Stomach (tissue), 4 donors: ENCODE measurements around the gene KLRD1.

ENCODE experiments used
- CTCF ChIP-seq, 7 experiments: fragments of 450-650 bp in 4 of 7; fragments of 200-600 bp in 3 of 7; sonication (generic) in 3 of 7; IDR thresholded peaks; one replicate each; pipeline ENCODE4 v1.5.1; 2016 to 2019; ENCODE audit warnings: antibody characterized with exemption in 7 of 7, control low read depth in 2 of 7, mild to moderate bottlenecking in 1 of 7
- POLR2A ChIP-seq, 4 donors: fragments of 450-650 bp; IDR thresholded peaks; one replicate each; pipeline ENCODE4 v1.6.1; 2016; ENCODE audit warnings: antibody characterized with exemption in 4 of 4, control low read depth in 2 of 4, mild to moderate bottlenecking in 1 of 4, moderate library complexity in 1 of 4

- no peak for TF ChIP-seq POLR2A (IDR thresholded peaks at IDR 0.05)
- TF ChIP-seq CTCF (IDR thresholded peaks at IDR 0.05) = no peak
Measured at GRCh38 chr12:10362828-10363657, 55.4 kb downstream of the KLRD1 start.
